HG03103 (cell line): Measurements from ENCODE around the gene ZNF536.
"Not testable (repeated sequence)": the region's sequence is repeated elsewhere in the genome, so short reads cannot be mapped to it uniquely, and the experiment has no call there.

Experiments
- ATAC-seq: cut with Tn5 transposase; IDR thresholded peaks from one replicate; pipeline ENCODE4 v1.9.1; 2021; ENCODE audit warnings: low read depth; ENCODE audit not compliant: unreplicated experiment

The ZNF536 gene

GRCh38 chr19:30340771-30341561 is 31.2 kb upstream of the ZNF536 start:
- no peak for ATAC-seq

DNA sequence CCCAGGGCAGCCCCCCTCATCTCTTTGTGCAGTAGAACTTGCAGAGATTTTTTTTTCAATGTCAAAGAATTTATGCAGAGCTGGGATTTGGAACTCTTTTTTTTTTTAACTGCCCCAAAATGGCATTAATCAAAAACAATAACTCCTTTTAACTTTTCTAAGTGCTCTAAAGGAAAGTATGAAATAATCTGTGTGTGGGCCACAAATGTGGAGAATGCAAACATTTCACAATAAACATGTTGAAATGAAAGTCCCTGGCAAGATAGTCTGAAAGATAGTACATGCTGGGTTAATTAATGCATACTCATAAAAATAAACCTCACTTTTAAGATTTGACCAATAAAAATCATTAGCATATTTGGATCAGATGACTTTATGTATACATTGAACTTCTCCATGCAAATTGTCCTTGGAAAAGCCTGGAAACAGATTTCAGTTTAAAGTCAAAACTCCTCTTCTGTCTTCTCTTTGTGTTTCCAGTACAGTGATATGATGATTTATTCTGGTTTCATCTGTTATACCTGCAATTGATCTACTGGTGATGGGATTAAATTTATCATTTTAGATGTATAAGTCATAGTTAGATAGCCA is 30.5 kb upstream of the ZNF536 start:
- ATAC-seq = no peak

DNA sequence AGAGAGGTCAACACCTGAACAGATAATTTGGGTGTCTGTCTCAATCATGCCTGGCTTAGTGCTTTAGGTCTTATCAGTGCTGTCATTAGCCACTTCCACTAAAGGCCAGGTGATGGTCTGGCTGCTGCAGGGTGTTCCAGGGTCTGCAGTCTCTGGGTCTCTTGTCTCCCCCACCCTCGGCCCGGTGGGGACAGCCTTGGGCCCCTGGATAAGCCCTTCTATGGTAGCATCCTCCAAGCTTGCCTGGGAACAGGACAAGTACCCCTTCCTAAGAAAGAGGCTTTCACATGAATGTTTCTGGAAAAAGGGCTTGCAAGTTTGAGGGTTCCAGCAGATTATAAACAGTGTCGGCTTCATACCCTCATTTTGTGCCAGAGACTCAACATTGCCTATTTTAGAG is 29.3 kb upstream of the ZNF536 start:
- ATAC-seq = no peak

- no peak for ATAC-seq
These were observed 27.4 kb upstream of the ZNF536 start for GRCh38 chr19:30344446-30345425.

DNA sequence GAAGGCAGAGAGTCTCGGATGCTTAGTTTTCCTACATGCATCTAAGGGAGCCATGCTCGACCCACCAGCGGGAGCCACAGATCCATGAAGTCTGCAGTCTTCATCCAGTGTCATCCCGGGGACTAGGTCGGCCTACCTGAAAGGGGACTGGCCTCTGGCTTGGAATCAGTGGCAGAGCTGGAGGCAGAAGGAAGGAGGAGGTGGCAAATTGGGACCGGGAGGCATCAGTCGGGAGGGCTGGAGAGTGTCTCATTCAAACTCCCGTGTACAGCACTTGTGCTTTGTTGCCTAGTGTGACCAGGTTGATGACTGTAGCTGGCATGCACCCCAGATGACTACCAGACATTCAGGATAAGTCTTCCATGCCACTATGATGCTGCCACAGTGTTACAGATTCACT is 26.5 kb upstream of the ZNF536 start:
- ATAC-seq = no peak

DNA sequence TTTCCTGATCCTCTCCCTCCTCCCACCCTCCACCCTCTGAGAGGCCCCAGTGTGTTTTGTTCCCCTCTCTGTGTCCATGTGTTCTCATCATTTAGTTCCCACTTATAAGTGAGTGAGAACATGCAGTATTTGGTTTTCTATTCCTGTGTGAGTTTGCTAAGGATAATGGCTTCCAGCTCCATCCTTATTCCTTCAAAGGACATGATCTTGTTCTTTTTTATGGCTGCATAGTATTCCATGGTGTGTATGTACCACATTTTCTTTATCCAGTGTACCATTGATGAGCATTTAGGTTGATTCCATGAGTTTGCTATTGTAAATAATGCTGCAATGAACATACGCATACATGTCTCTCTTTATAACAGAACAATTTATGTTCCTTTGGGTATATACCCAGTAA is 25.7 kb upstream of the ZNF536 start:
- ATAC-seq = not testable (repeated sequence)

DNA sequence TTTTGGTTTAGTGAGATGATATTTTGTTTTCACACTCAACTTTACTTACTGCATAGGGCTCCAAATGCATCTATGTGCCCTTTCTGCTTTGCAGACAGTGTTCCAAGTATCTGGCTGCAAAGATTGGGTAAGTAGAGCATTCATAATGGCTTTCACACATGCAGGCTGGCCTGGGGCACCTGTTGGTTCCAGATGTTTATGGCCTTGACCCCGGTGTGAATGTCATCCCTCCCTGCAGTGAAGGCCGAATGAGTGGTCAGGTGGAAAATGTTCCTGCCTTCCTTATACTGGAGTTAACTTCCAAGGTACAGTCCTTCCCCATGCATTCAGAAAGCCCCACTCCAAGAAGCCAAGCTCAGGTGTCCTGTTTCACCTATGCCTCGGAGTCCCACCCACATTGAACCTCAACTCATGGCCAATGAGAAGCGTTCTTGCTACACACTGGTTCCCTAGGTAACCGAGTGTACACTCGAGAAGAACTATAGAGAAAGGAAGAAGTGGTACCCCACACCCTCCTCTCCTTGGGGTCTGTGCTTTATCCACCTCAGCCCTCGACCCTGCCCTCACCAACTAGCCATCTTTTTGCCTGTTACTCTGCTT is 23.0 kb upstream of the ZNF536 start:
- no peak for ATAC-seq

- no peak for ATAC-seq
These were observed 21.2 kb upstream of the ZNF536 start for GRCh38 chr19:30350692-30351663.

DNA sequence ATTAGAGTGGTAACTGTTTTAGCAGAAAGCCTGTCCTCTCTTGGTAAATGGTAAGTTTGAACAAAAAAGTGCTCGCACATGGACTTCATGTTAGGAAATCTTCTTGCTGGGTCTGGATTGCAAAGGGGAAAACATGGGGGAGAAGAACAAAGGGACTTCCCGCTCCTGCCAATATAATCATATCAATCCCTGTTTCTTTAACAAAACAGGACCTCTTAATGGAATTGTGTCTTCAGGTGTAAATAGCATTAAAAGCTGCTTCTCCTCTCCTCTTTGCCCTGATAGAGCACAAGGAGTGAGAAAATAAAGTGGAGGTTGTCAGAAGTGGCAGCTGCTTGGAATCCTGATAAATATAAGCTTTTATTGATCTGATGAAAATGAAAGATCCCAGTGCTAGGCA is 20.4 kb upstream of the ZNF536 start:
- no peak for ATAC-seq

GRCh38 chr19:30353394-30353945 is 18.7 kb upstream of the ZNF536 start:
- no peak for ATAC-seq

- no peak for ATAC-seq
These were observed 16.6 kb upstream of the ZNF536 start for GRCh38 chr19:30355586-30355985.

- ATAC-seq = no peak
These were observed 15.1 kb upstream of the ZNF536 start for GRCh38 chr19:30356951-30357579.

GRCh38 chr19:30357580-30357954 is 14.6 kb upstream of the ZNF536 start:
- no peak for ATAC-seq

DNA sequence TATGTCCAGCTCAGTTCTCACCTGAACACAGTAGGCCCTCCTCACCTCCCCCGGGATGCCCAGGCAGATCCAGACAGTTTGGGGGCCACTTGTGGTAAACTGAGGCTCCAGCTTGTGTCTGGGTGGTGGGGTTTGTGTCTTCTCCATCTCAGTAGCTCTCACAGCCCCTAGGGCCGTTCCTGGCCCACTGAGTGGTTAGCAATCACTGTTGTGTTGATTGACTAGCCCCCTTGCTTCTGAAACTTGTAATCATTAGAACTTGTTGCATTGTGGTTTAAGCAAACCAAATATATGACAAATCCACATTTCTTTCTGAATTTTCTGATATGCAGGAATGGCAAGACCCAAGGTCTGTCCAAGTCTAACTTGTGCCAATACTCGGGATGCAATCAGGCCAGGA is 13.9 kb upstream of the ZNF536 start:
- no peak for ATAC-seq

DNA sequence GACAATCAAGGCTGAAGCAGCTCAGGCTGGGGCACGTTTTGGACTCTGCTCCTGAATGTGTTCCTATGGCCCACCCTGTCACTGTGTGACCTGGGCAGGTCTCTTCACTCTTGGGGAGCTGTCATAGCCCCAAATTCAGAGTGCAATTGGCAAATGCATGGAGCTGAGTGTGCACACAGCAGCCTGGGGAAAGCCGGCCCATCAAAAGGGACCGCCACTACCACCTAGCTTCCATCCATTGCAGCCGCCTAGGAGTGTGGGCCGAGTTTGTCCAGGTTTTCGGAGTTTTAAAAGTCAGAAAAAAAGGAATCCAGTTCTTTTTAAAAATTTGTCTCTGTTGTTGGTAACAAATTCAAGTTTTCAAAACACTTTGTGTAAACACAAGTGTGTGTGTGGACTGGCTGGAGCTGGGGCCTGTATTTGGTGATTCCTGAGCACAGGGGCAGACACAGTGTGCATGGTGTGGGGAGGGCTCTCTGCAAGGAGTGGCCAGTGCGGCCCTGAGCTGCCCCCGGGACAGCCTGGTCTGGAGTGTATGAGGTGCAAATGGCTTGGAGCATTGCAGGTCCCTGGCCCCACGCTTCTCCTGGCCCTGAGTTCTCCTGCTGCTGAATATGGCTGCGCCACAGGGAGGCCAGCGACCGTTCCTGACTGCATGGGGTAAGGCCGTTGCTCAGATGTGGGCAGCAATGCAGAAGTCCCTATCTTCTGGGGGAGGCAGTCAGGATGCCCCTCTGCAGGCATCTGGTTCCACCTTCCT is 13.2 kb upstream of the ZNF536 start:
- ATAC-seq = no peak

GRCh38 chr19:30359936-30360335 is 12.2 kb upstream of the ZNF536 start:
- no peak for ATAC-seq

DNA sequence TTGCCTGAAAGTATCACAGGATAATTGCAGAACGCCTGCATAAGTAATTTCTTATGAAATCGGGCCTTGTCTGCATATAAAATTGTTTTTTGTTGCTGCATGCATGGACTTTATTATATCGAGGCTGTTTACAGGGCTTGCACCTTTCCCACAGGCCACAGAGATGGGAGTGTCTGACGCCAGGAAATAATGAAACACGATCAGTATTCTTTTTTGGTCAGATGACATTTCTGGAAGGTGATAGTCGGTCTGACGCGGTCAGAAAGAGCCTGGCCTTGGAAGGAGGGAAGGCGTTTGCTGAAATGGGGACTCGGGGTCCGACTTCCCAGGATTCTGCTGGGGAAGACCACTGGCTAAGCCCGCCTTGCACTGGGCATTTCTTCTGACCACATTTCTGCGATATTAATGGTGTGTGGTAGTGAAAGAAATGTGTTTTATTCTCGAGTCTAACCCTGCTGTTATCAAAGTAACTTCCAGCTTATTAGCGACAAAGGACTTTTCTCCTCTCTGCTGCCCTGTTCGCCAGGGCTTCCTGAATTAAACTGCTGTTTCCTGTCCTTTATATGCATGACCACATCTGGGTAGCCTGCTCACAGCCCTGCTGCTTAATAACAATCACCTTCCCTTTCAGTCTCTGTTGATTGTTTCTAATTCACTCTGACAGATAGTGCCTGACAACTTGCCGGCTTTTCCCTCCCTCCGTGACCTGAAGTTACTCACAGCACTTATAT is 11.6 kb upstream of the ZNF536 start:
- no peak for ATAC-seq

DNA sequence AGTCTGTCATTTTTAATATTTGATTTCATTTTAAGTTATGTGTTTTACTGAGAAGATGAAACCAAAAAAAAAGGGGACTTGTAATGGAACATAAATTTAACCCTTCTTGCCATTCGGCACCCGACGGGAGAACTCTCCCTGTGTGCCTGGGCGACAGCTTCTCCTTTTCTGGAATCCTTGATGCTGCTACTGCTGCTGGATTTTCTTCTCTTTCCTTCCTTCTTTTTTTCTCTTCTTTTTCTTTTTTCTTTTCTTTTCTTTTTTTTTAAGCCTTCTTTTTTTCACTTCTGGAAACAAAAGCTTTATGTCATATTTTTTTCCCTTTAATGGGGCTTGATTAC is 11.1 kb upstream of the ZNF536 start:
- ATAC-seq = no peak
